ENCODE results near the gene ELN.

The ELN gene

DNA sequence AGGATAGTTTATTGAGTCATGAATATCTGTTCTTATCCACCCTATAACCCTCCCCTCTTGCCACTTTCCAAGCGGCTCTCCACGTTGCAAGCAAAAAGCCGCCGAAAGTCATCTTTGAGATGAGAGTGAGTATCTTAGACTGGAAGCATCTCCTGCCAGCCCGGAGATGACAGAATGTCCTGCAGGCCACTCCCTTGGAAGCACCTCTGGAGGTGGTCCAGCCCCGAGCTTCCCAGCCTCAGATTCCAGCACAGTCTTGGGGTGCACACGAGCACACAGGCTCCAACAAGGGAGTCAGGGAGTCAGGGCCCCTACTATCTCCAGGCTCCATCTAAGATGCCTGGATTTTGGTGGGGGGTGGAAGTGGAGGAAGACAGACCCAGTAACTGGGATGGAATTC, 5.5 kb upstream of the ELN start:
- Histone ChIP-seq H3K4me1 (ENCODE audit: control insufficient read depth, insufficient read depth, low read length) (peaks cover 3% of the 10 kb centered on the region), H3K27me3 (ENCODE audit: control insufficient read depth, insufficient read depth, low read length, poor library complexity, severe bottlenecking) (no peaks in the 10 kb centered on the region), H3K4me3 (ENCODE audit: insufficient read depth, low read depth, low read length) (no peak overlapping the region), H3K9me3 (ENCODE audit: control insufficient read depth, low read length) (no peaks in the 10 kb centered on the region), H3K36me3 (ENCODE audit: control insufficient read depth, insufficient read depth, low read length) (no peaks in the 10 kb centered on the region), H3K27ac (ENCODE audit: insufficient read depth, low read depth, low read length, poor library complexity, severe bottlenecking) (no peak overlapping the region)
- 91 to 95% methylated on average over 7 of the region's 7 CpGs for WGBS, 2 experiments

- Histone ChIP-seq H3K27me3 (ENCODE audit: control insufficient read depth, insufficient read depth, low read length, poor library complexity, severe bottlenecking) (peaks cover 1% of the 10 kb centered on the region), H3K27ac (ENCODE audit: insufficient read depth, low read depth, low read length, poor library complexity, severe bottlenecking) (no peak overlapping the region), H3K4me3 (ENCODE audit: insufficient read depth, low read depth, low read length) (no peak overlapping the region), H3K4me1 (ENCODE audit: control insufficient read depth, insufficient read depth, low read length) (peaks cover 8% of the 10 kb centered on the region), H3K9me3 (ENCODE audit: control insufficient read depth, low read length) (no peaks in the 10 kb centered on the region), H3K36me3 (ENCODE audit: control insufficient read depth, insufficient read depth, low read length) (no peaks in the 10 kb centered on the region)
- WGBS, 2 experiments, result 59 to 65% methylated on average over 12 of the region's 12 CpGs
Observed at GRCh38 chr7:74023092-74023536, 4.9 kb upstream of the ELN start.

DNA sequence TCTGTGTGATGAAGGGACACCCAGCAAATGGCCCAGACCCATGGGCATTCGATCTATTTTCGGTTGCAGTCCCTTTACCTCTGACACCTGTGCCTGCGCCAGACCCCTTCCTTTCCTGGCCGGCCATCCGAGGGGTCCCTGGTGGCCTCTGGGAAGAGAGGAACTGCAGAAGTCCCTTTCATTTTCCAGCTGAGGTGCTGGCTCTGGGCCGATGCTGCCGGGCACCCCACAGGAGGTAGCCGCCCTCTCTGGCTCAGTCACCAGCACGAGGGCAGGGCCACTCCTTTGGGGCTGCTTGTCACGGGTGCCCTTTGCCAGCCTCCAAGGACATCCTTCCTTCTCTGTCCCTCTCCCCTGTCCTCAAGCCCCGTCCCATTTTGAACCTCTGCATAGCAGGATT, 4.2 kb upstream of the ELN start:
- no peaks in the 10 kb centered on the region for H3K9me3 ChIP-seq (ENCODE audit: control insufficient read depth, low read length)
- no peaks in the 10 kb centered on the region for H3K36me3 ChIP-seq (ENCODE audit: control insufficient read depth, insufficient read depth, low read length)
- peaks cover 15% of the 10 kb centered on the region for H3K4me1 ChIP-seq (ENCODE audit: control insufficient read depth, insufficient read depth, low read length)
- peaks cover 8% of the 10 kb centered on the region for H3K27me3 ChIP-seq (ENCODE audit: control insufficient read depth, insufficient read depth, low read length, poor library complexity, severe bottlenecking)
- H3K27ac ChIP-seq (ENCODE audit: insufficient read depth, low read depth, low read length, poor library complexity, severe bottlenecking), result no peak overlapping the region
- H3K4me3 ChIP-seq (ENCODE audit: insufficient read depth, low read depth, low read length), result no peak overlapping the region
- 89 to 92% methylated on average over 11 of the region's 11 CpGs for WGBS, 2 experiments

GRCh38 chr7:74025146-74025545, 2.8 kb upstream of the ELN start:
- Histone ChIP-seq H3K27ac (ENCODE audit: insufficient read depth, low read depth, low read length, poor library complexity, severe bottlenecking) (no peak overlapping the region), H3K4me3 (ENCODE audit: insufficient read depth, low read depth, low read length) (no peak overlapping the region), H3K36me3 (ENCODE audit: control insufficient read depth, insufficient read depth, low read length) (no peaks in the 10 kb centered on the region), H3K27me3 (ENCODE audit: control insufficient read depth, insufficient read depth, low read length, poor library complexity, severe bottlenecking) (peaks cover 9% of the 10 kb centered on the region), H3K4me1 (ENCODE audit: control insufficient read depth, insufficient read depth, low read length) (peaks cover 21% of the 10 kb centered on the region), H3K9me3 (ENCODE audit: control insufficient read depth, low read length) (no peaks in the 10 kb centered on the region)
- WGBS, 2 experiments, result 91 to 92% methylated on average over 8 of the region's 8 CpGs

- Histone ChIP-seq H3K36me3 (ENCODE audit: control insufficient read depth, insufficient read depth, low read length) (no peaks in the 10 kb centered on the region), H3K27ac (ENCODE audit: insufficient read depth, low read depth, low read length, poor library complexity, severe bottlenecking) (no peak overlapping the region), H3K9me3 (ENCODE audit: control insufficient read depth, low read length) (no peaks in the 10 kb centered on the region), H3K27me3 (ENCODE audit: control insufficient read depth, insufficient read depth, low read length, poor library complexity, severe bottlenecking) (peaks cover 9% of the 10 kb centered on the region), H3K4me3 (ENCODE audit: insufficient read depth, low read depth, low read length) (no peak overlapping the region), H3K4me1 (ENCODE audit: control insufficient read depth, insufficient read depth, low read length) (peaks cover 21% of the 10 kb centered on the region)
- WGBS, 2 experiments, result 88 to 89% methylated on average over 8 of the region's 8 CpGs
Observed at GRCh38 chr7:74025730-74026129, 2.2 kb upstream of the ELN start.

GRCh38 chr7:74026406-74026902, 1.5 kb upstream of the ELN start:
- Histone ChIP-seq H3K4me1 (ENCODE audit: control insufficient read depth, insufficient read depth, low read length) (peaks cover 21% of the 10 kb centered on the region), H3K27ac (ENCODE audit: insufficient read depth, low read depth, low read length, poor library complexity, severe bottlenecking) (no peak overlapping the region)

GRCh38 chr7:74026903-74027682, 880 bp upstream of the ELN start:
- peaks cover 9% of the 10 kb centered on the region for H3K27me3 ChIP-seq (ENCODE audit: control insufficient read depth, insufficient read depth, low read length, poor library complexity, severe bottlenecking)
- no peak overlapping the region for H3K4me3 ChIP-seq (ENCODE audit: insufficient read depth, low read depth, low read length)
- 47% methylated on average over 17 to 18 of the region's 18 CpGs for WGBS, 2 experiments
- no peak overlapping the region for H3K27ac ChIP-seq (ENCODE audit: insufficient read depth, low read depth, low read length, poor library complexity, severe bottlenecking)
- no peaks in the 10 kb centered on the region for H3K36me3 ChIP-seq (ENCODE audit: control insufficient read depth, insufficient read depth, low read length)
- peaks cover 21% of the 10 kb centered on the region for H3K4me1 ChIP-seq (ENCODE audit: control insufficient read depth, insufficient read depth, low read length)
- H3K9me3 ChIP-seq (ENCODE audit: control insufficient read depth, low read length), result no peaks in the 10 kb centered on the region

More at GRCh38 chr7:74026406-74026902, 1.5 kb upstream of the ELN start:
- no peaks in the 10 kb centered on the region for H3K9me3 ChIP-seq (ENCODE audit: control insufficient read depth, low read length)
- H3K4me3 ChIP-seq (ENCODE audit: insufficient read depth, low read depth, low read length), result no peak overlapping the region
- H3K27me3 ChIP-seq (ENCODE audit: control insufficient read depth, insufficient read depth, low read length, poor library complexity, severe bottlenecking), result peaks cover 9% of the 10 kb centered on the region
- 41 to 42% methylated on average over 6 of the region's 6 CpGs for WGBS, 2 experiments
- no peaks in the 10 kb centered on the region for H3K36me3 ChIP-seq (ENCODE audit: control insufficient read depth, insufficient read depth, low read length)

DNA sequence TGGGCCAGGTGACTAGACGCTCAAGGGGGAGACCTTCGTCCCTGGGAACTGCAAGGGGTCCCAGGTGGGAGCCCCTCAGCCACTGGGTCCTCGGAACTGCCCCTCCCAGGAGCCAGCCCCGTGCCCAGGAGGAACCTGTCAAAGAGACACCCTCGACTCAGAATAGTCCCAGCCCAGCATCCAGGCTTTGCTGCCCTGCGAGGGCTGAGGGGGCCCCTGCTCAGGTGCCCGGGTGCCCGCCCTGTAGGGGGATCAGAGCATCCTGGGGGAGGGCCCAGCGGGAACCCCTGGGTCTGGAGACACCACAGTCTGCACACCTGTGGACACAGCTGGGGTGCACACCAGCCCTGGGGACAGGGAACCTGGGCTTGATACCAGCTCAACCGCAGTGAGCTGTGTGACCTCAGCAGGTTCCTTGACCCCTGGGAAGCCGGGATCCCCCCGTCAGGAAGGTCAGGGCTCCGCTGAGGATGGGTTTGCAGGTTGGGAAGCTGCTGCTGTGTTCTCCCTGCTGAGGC, 407 bp downstream of the ELN start:
- Histone ChIP-seq H3K27me3 (ENCODE audit: control insufficient read depth, insufficient read depth, low read length, poor library complexity, severe bottlenecking) (peaks cover 9% of the 10 kb centered on the region), H3K4me1 (ENCODE audit: control insufficient read depth, insufficient read depth, low read length) (peaks cover 23% of the 10 kb centered on the region), H3K4me3 (ENCODE audit: insufficient read depth, low read depth, low read length) (no peak overlapping the region), H3K27ac (ENCODE audit: insufficient read depth, low read depth, low read length, poor library complexity, severe bottlenecking) (no peak overlapping the region), H3K9me3 (ENCODE audit: control insufficient read depth, low read length) (no peaks in the 10 kb centered on the region), H3K36me3 (ENCODE audit: control insufficient read depth, insufficient read depth, low read length) (no peaks in the 10 kb centered on the region)
- WGBS, 2 experiments, result 77 to 78% methylated on average over 13 of the region's 13 CpGs

DNA sequence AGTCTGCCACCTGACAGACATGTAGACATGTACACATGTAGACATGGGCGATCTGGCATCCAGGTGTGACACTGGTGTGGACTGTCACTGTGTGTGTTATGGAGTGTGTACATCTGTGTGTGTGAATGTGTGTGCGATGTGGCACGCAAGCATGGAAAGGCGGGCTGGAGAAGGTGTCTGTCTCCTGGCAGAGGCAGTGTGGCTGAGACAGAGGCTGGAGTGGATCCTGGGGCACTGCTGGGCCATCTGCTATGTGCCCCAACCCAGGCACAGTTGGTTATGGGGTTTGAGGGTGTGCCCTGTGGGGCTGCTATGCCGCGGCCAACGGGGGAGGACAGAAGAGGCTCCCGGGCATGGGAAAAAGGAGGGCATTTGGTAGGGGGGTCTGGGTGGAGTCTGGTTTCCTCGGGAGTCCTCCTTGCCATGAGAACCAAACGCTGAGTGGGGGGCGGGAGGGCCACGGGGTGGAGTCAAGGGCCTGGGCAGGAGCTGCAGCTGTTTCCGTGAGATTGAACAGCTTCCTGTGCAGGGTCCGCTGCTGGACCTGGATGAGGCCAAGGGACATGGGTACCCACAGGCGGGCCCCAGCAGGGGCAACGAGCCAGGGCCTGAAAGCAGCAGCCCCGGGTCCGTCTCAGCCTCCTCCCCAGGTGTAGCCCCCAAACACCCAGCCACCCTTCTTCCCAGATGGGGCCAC, 1.3 kb downstream of the ELN start:
- no peaks in the 10 kb centered on the region for H3K36me3 ChIP-seq (ENCODE audit: control insufficient read depth, insufficient read depth, low read length)
- no peak overlapping the region for H3K4me3 ChIP-seq (ENCODE audit: insufficient read depth, low read depth, low read length)
- no peaks in the 10 kb centered on the region for H3K9me3 ChIP-seq (ENCODE audit: control insufficient read depth, low read length)
- 86 to 88% methylated on average over 18 of the region's 18 CpGs for WGBS, 2 experiments
- H3K27me3 ChIP-seq (ENCODE audit: control insufficient read depth, insufficient read depth, low read length, poor library complexity, severe bottlenecking), result peaks cover 9% of the 10 kb centered on the region
- H3K27ac ChIP-seq (ENCODE audit: insufficient read depth, low read depth, low read length, poor library complexity, severe bottlenecking), result no peak overlapping the region
- H3K4me1 ChIP-seq (ENCODE audit: control insufficient read depth, insufficient read depth, low read length), result peaks cover 32% of the 10 kb centered on the region

GRCh38 chr7:74029991-74030415, 2.0 kb downstream of the ELN start:
- Histone ChIP-seq H3K4me1 (ENCODE audit: control insufficient read depth, insufficient read depth, low read length) (peaks cover 32% of the 10 kb centered on the region), H3K36me3 (ENCODE audit: control insufficient read depth, insufficient read depth, low read length) (no peaks in the 10 kb centered on the region), H3K4me3 (ENCODE audit: insufficient read depth, low read depth, low read length) (no peak overlapping the region), H3K27ac (ENCODE audit: insufficient read depth, low read depth, low read length, poor library complexity, severe bottlenecking) (no peak overlapping the region), H3K27me3 (ENCODE audit: control insufficient read depth, insufficient read depth, low read length, poor library complexity, severe bottlenecking) (peaks cover 9% of the 10 kb centered on the region), H3K9me3 (ENCODE audit: control insufficient read depth, low read length) (no peaks in the 10 kb centered on the region)
- WGBS, 2 experiments, result 62 to 64% methylated on average over 7 to 8 of the region's 8 CpGs

All from ectodermal cell (in vitro differentiated cells).